ENCODE data around the gene GINS1. TPM values are rescaled to one million over a fixed set of nuclear protein-coding genes. Genes with fewer than 3 reads are reported as not detected.

Gene GINS1
- total RNA-seq, 2 experiments from 2014 or later: 34.9 to 35.9 TPM

DNA sequence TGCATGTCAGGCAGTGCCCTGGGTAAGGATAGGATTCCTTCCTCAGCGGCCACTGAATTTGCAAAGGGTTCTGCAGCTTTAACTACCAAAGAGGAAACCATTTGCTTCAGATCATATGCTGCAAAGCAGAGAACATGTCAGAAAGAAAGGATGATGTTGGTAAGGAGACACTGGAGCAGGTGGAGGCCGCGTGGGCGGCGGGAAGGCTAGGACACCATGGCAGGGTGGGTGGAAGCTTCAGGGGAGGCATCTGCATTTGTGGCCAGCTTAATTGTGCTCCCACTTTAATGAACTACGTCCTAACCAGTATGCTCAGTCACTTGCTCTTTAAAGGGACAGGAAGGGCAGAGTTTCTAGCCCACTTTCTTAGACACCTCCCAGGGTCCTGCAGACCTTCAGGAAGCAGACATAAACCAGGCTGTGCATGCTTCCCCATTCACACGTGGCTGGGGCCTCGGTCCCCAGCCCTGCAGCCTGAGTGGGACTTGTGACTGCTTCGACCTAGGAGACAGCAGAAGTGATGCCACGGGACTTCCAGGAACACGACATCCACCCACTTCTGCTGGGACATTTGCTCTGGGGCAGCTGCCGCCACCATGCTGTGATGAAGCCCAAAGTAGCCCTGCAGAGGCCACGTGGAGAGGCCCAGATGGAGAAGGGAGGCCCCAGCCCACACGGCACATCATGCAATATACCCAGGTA lies 76.1 kb downstream of the GINS1 start:
- TF ChIP-seq CTCF (IDR thresholded peaks at IDR 0.05): no peak
- Mint-ChIP-seq H3K27ac (no peak overlapping the region), H3K36me3 (ENCODE audit: low read depth) (no peaks in the 10 kb centered on the region), H3K9me3 (no peaks in the 10 kb centered on the region), H3K4me3 (no peak overlapping the region), H3K27me3 (no peaks in the 10 kb centered on the region), H3K4me1 (ENCODE audit: low read depth) (peaks cover 24% of the 10 kb centered on the region)
- no peak for DNase-seq
- CTCF ChIA-PET: no interaction called here
- intact Hi-C loops (cut with micrococcal nuclease): loop anchor here (10.0 kb wide), 1 partner anchor 101 kb away; the partner anchor contains the start of gene NINL
- ATAC-seq: no peak
- POLR2A ChIA-PET: no interaction called here

GRCh38 chr20:25484224-25484846 lies 76.9 kb downstream of the GINS1 start:
- Mint-ChIP-seq H3K36me3 (ENCODE audit: low read depth) (no peaks in the 10 kb centered on the region), H3K27ac (no peak overlapping the region), H3K9me3 (no peaks in the 10 kb centered on the region), H3K4me3 (no peak overlapping the region), H3K4me1 (ENCODE audit: low read depth) (peaks cover 24% of the 10 kb centered on the region), H3K27me3 (no peaks in the 10 kb centered on the region)
- TF ChIP-seq CTCF (IDR thresholded peaks at IDR 0.05): no peak
- intact Hi-C loops (cut with micrococcal nuclease): loop anchor here (10.0 kb wide), 1 partner anchor 100 kb away; the partner anchor contains the start of gene NINL
- CTCF ChIA-PET: no interaction called here
- DNase-seq (no peak), ATAC-seq (no peak)
- POLR2A ChIA-PET: no interaction called here

GRCh38 chr20:25484911-25485511 lies 77.5 kb downstream of the GINS1 start:
- H3K36me3 Mint-ChIP-seq (ENCODE audit: low read depth): no peaks in the 10 kb centered on the region
- ChIA-PET CTCF (no interaction called here), POLR2A (no interaction called here)
- no peak overlapping the region for H3K4me3 Mint-ChIP-seq
- no peaks in the 10 kb centered on the region for H3K27me3 Mint-ChIP-seq
- intact Hi-C loops (cut with micrococcal nuclease): loop anchor here (10.0 kb wide), 1 partner anchor 100 kb away; the partner anchor contains the start of gene NINL
- H3K4me1 Mint-ChIP-seq (ENCODE audit: low read depth): peaks cover 24% of the 10 kb centered on the region
- no peaks in the 10 kb centered on the region for H3K9me3 Mint-ChIP-seq
- DNase-seq (no peak), ATAC-seq (no peak)
- TF ChIP-seq CTCF (IDR thresholded peaks at IDR 0.05): no peak
- no peak overlapping the region for H3K27ac Mint-ChIP-seq

DNA sequence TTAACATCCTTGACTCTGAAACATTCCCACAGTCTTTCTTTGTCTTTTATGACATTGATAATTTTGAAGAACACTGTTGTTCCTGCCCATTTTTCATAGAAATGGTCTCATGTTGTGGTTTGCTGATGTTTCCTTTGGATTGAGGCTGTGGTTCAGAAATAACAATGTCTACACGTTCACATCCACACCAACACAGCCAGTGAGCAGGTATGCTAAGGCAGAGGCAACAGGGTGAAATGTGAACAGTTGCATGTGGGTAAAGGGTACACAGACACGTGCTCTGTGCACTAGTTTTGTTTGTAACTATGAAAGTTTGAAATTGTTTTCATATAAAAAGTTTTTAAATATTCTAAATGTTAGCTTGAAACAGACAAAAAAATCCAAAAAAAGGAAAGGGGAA lies 78.4 kb downstream of the GINS1 start:
- ChIA-PET CTCF (interaction anchor here (0.6 kb wide), 1 partner anchor 727 kb away, joined by 3 read pairs; no protein-coding TSS in a partner anchor), POLR2A (no interaction called here)
- Mint-ChIP-seq H3K27ac (no peak overlapping the region), H3K9me3 (no peaks in the 10 kb centered on the region), H3K4me1 (ENCODE audit: low read depth) (peaks cover 24% of the 10 kb centered on the region), H3K4me3 (no peak overlapping the region), H3K27me3 (no peaks in the 10 kb centered on the region), H3K36me3 (ENCODE audit: low read depth) (no peaks in the 10 kb centered on the region)
- intact Hi-C loops (cut with micrococcal nuclease): loop anchor here (10.0 kb wide), 1 partner anchor 99 kb away; the partner anchor contains the start of gene NINL
- no peak for DNase-seq
- no peak for ATAC-seq
- TF ChIP-seq CTCF (IDR thresholded peaks at IDR 0.05): no peak

DNA sequence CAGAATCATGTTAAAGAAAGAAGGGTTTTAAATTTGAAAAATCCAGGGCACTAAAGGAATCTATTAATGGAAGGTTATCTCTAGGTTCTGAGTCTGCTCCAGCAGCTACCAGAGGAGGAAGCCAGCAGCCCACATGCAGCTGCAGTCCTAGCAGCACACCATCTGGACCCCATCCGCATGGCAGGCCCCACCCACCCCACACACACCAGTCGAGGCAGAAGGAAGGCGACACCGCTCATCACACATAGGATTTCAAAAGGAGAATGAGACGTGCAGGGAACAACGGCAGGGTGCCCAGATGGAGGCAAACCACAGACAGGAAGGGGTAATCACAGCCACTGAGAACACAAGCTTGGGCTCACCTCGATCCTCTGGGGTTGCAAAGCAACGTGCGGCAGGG lies 78.9 kb downstream of the GINS1 start:
- TF ChIP-seq CTCF (IDR thresholded peaks at IDR 0.05): no peak
- no peaks in the 10 kb centered on the region for H3K36me3 Mint-ChIP-seq (ENCODE audit: low read depth)
- no peaks in the 10 kb centered on the region for H3K27me3 Mint-ChIP-seq
- no peak overlapping the region for H3K27ac Mint-ChIP-seq
- ATAC-seq (peak; percentile 64), DNase-seq (peak; percentile 16)
- peaks cover 24% of the 10 kb centered on the region for H3K4me1 Mint-ChIP-seq (ENCODE audit: low read depth)
- ChIA-PET CTCF (no interaction called here), POLR2A (no interaction called here)
- no peaks in the 10 kb centered on the region for H3K9me3 Mint-ChIP-seq
- intact Hi-C loops (cut with micrococcal nuclease): loop anchor here (10.0 kb wide), 1 partner anchor 98 kb away; the partner anchor contains the start of gene NINL
- no peak overlapping the region for H3K4me3 Mint-ChIP-seq
